ENCODE measurements around the gene TMTC1.

TMTC1 gene

GRCh38 chr12:29451888-29452287, 331.9 kb downstream of the TMTC1 start:
- Histone ChIP-seq H3K4me3 (ENCODE audit: low read length) (no peak overlapping the region), H3K27ac (ENCODE audit: low read depth, low read length) (no peak overlapping the region), H3K27me3 (ENCODE audit: control insufficient read depth, insufficient read depth, low read length) (no peaks in the 10 kb centered on the region), H3K4me1 (ENCODE audit: control insufficient read depth, insufficient read depth, low read length) (no peaks in the 10 kb centered on the region), H3K9ac (ENCODE audit: low read length) (no peak overlapping the region), H3K36me3 (ENCODE audit: control insufficient read depth, insufficient read depth, low read length) (no peaks in the 10 kb centered on the region)
